Nephron progenitor cell (in vitro differentiated cells): Measurements from ENCODE around the gene ZNF71.

Source experiments
- DNase-seq: peaks from one replicate; pipeline ENCODE4 v3.0.0; 2021
- H3K27ac Mint-ChIP-seq: 2 replicates; pipeline ENCODE4 v1.8.0; 2021; ENCODE audit warnings: mild to moderate bottlenecking, moderate library complexity, mixed read lengths
- H3K27me3 Mint-ChIP-seq: 2 replicates; pipeline ENCODE4 v1.8.0; 2021; ENCODE audit warnings: mild to moderate bottlenecking, low read depth, mixed read lengths; ENCODE audit not compliant: poor library complexity
- H3K36me3 Mint-ChIP-seq: 2 replicates; pipeline ENCODE4 v1.8.0; 2021; ENCODE audit warnings: low read depth, mixed read lengths
- H3K4me1 Mint-ChIP-seq: 2 replicates; pipeline ENCODE4 v1.8.0; 2021; ENCODE audit warnings: mixed read lengths
- H3K4me3 Mint-ChIP-seq: 2 replicates; pipeline ENCODE4 v1.8.0; 2021; ENCODE audit warnings: mild to moderate bottlenecking, moderate library complexity, mixed read lengths
- H3K9me3 Mint-ChIP-seq: 2 replicates; pipeline ENCODE4 v1.8.0; 2021; ENCODE audit warnings: mild to moderate bottlenecking, moderate library complexity, mixed read lengths
- CTCF ChIP-seq: fragments of 200-600 bp; sonication (generic); IDR thresholded peaks from 2 replicates; pipeline ENCODE4 v1.5.0; 2021; ENCODE audit warnings: antibody characterized with exemption

Gene ZNF71

GRCh38 chr19:56595548-56595899 lies 422 bp downstream of the ZNF71 start:
- H3K4me1 Mint-ChIP-seq = peaks cover 11% of the 10 kb centered on the region
- H3K36me3 Mint-ChIP-seq = peaks cover 52% of the 10 kb centered on the region
- no peak overlapping the region for H3K27ac Mint-ChIP-seq
- H3K27me3 Mint-ChIP-seq = peaks cover 8% of the 10 kb centered on the region
- DNase-seq = no peak
- peaks cover 96% of the 10 kb centered on the region for H3K9me3 Mint-ChIP-seq
- no peak for TF ChIP-seq CTCF
- H3K4me3 Mint-ChIP-seq = peak overlapping the region; percentile 98

GRCh38 chr19:56596676-56597075 lies 1.6 kb downstream of the ZNF71 start:
- Mint-ChIP-seq H3K4me3 (peak overlapping the region; percentile 98), H3K4me1 (peaks cover 11% of the 10 kb centered on the region)

GRCh38 chr19:56597696-56598095 lies 2.6 kb downstream of the ZNF71 start:
- H3K4me3 Mint-ChIP-seq = peak overlapping the region; percentile 48
- H3K9me3 Mint-ChIP-seq = peaks cover 98% of the 10 kb centered on the region
- H3K27me3 Mint-ChIP-seq = peaks cover 4% of the 10 kb centered on the region
- peaks cover 74% of the 10 kb centered on the region for H3K36me3 Mint-ChIP-seq
- no peak for TF ChIP-seq CTCF
- H3K4me1 Mint-ChIP-seq = peaks cover 11% of the 10 kb centered on the region
- no peak overlapping the region for H3K27ac Mint-ChIP-seq
- DNase-seq = no peak

More at GRCh38 chr19:56596676-56597075, 1.6 kb downstream of the ZNF71 start:
- Mint-ChIP-seq H3K36me3 (peaks cover 64% of the 10 kb centered on the region), H3K27ac (no peak overlapping the region), H3K9me3 (peaks cover 98% of the 10 kb centered on the region), H3K27me3 (peaks cover 7% of the 10 kb centered on the region)
- no peak for DNase-seq
- no peak for TF ChIP-seq CTCF

- Mint-ChIP-seq H3K9me3 (peaks cover 99% of the 10 kb centered on the region), H3K4me1 (no peaks in the 10 kb centered on the region), H3K27me3 (peaks cover 4% of the 10 kb centered on the region), H3K27ac (no peak overlapping the region), H3K4me3 (no peak overlapping the region), H3K36me3 (peaks cover 100% of the 10 kb centered on the region)
- TF ChIP-seq CTCF = no peak
- DNase-seq = no peak
Measured at GRCh38 chr19:56601375-56601774, 6.3 kb downstream of the ZNF71 start.

GRCh38 chr19:56603829-56604228 lies 8.7 kb downstream of the ZNF71 start:
- Mint-ChIP-seq H3K4me3 (no peak overlapping the region), H3K36me3 (peaks cover 100% of the 10 kb centered on the region), H3K9me3 (peaks cover 99% of the 10 kb centered on the region), H3K27ac (no peak overlapping the region), H3K27me3 (peaks cover 4% of the 10 kb centered on the region), H3K4me1 (no peaks in the 10 kb centered on the region)
- DNase-seq = no peak
- no peak for TF ChIP-seq CTCF

- H3K4me3 Mint-ChIP-seq = no peak overlapping the region
- no peak for DNase-seq
- H3K36me3 Mint-ChIP-seq = peaks cover 100% of the 10 kb centered on the region
- H3K4me1 Mint-ChIP-seq = no peaks in the 10 kb centered on the region
- no peaks in the 10 kb centered on the region for H3K27me3 Mint-ChIP-seq
- H3K27ac Mint-ChIP-seq = no peak overlapping the region
- peaks cover 100% of the 10 kb centered on the region for H3K9me3 Mint-ChIP-seq
- TF ChIP-seq CTCF = no peak
Measured at GRCh38 chr19:56608274-56608964, 13.3 kb downstream of the ZNF71 start.
